Thyroid gland (tissue), 4 donors: Measurements from ENCODE around the gene ACTN3.

ENCODE experiments used
- POLR2A ChIP-seq, 2 donors: fragments of 450-650 bp; IDR thresholded peaks; one replicate each; pipeline ENCODE4 v1.6.1; 2017; ENCODE audit warnings: antibody characterized with exemption in 2 of 2, mild to moderate bottlenecking in 2 of 2, moderate library complexity in 1 of 2
- TF ChIP-seq, protein P1 (sequence below), 6 experiments: fragments of 200-600 bp in 3 of 6; fragments of 450-650 bp in 3 of 6; sonication (generic) in 3 of 6; IDR thresholded peaks; one replicate each; pipeline ENCODE4 v1.5.1; 2016 to 2019; ENCODE audit warnings: antibody characterized with exemption in 6 of 6, mild to moderate bottlenecking in 2 of 6, inconsistent platforms in 1 of 6, moderate library complexity in 1 of 6

- TF ChIP-seq, protein P1, sequence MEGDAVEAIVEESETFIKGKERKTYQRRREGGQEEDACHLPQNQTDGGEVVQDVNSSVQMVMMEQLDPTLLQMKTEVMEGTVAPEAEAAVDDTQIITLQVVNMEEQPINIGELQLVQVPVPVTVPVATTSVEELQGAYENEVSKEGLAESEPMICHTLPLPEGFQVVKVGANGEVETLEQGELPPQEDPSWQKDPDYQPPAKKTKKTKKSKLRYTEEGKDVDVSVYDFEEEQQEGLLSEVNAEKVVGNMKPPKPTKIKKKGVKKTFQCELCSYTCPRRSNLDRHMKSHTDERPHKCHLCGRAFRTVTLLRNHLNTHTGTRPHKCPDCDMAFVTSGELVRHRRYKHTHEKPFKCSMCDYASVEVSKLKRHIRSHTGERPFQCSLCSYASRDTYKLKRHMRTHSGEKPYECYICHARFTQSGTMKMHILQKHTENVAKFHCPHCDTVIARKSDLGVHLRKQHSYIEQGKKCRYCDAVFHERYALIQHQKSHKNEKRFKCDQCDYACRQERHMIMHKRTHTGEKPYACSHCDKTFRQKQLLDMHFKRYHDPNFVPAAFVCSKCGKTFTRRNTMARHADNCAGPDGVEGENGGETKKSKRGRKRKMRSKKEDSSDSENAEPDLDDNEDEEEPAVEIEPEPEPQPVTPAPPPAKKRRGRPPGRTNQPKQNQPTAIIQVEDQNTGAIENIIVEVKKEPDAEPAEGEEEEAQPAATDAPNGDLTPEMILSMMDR (IDR thresholded peaks at IDR 0.05) = no peak
- TF ChIP-seq POLR2A (IDR thresholded peaks at IDR 0.05) = no peak
Observed at GRCh38 chr11:66607126-66607834, 60.6 kb downstream of the ACTN3 start.
